Right lobe of liver (tissue), 4 donors: Measurements from ENCODE around the gene HDAC9.

ENCODE experiments used
- POLR2A ChIP-seq: fragments of 450-650 bp; IDR thresholded peaks from one replicate; pipeline ENCODE4 v1.6.1; 2017; ENCODE audit warnings: antibody characterized with exemption, mild to moderate bottlenecking
- TF ChIP-seq, protein P1 (sequence below), 4 donors: fragments of 200-600 bp in 3 of 4; fragments of 450-650 bp in 1 of 4; IDR thresholded peaks; one replicate each; pipeline versions ENCODE4 v1.5.1 to v1.8.0; 2016 to 2022; ENCODE audit warnings: antibody characterized with exemption in 4 of 4, mild to moderate bottlenecking in 2 of 4
- donor health status: DM: no; HTN: no; CAD: no.
- donor health status: DM: no; HTN: no; CAD: no.
- donor health status: DM: no; HTN: yes; CAD: no.

GRCh38 chr7:18995811-18996426 lies 500.4 kb downstream of the HDAC9 start:
- TF ChIP-seq, protein P1, sequence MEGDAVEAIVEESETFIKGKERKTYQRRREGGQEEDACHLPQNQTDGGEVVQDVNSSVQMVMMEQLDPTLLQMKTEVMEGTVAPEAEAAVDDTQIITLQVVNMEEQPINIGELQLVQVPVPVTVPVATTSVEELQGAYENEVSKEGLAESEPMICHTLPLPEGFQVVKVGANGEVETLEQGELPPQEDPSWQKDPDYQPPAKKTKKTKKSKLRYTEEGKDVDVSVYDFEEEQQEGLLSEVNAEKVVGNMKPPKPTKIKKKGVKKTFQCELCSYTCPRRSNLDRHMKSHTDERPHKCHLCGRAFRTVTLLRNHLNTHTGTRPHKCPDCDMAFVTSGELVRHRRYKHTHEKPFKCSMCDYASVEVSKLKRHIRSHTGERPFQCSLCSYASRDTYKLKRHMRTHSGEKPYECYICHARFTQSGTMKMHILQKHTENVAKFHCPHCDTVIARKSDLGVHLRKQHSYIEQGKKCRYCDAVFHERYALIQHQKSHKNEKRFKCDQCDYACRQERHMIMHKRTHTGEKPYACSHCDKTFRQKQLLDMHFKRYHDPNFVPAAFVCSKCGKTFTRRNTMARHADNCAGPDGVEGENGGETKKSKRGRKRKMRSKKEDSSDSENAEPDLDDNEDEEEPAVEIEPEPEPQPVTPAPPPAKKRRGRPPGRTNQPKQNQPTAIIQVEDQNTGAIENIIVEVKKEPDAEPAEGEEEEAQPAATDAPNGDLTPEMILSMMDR (IDR thresholded peaks at IDR 0.05), result no peak
- no peak for TF ChIP-seq POLR2A
